ENCODE data around the gene THSD7A.
A peak's percentile ranks its signal among the peaks of the same experiment; 100 is the strongest.

Gene THSD7A

DNA sequence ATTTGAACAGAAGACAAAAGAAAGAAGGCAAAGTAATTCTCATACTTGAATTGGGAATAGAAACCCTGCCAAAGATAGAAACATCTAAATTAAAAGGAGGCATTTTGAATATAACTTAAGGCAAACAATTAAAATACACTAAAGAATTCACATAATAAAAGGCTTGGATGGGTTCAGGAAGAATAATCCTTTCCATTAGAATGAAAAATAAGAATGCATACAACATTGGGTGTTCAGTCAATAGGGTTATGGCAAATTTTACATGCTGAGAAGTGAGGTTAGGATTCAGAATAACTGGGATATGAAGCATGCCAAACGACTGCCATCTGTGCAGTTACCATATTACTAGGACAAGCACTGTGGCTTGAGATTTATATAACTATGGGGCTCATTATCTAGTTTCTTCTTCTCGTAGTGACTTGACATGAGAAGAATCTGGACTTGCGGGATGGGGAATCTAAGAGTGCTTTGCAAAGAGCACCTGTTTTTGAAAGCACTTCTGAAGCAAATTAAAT lies 326.5 kb downstream of the THSD7A start:
- DNase-seq (ENCODE audit: low read depth): no peak
- TF ChIP-seq, protein P1, sequence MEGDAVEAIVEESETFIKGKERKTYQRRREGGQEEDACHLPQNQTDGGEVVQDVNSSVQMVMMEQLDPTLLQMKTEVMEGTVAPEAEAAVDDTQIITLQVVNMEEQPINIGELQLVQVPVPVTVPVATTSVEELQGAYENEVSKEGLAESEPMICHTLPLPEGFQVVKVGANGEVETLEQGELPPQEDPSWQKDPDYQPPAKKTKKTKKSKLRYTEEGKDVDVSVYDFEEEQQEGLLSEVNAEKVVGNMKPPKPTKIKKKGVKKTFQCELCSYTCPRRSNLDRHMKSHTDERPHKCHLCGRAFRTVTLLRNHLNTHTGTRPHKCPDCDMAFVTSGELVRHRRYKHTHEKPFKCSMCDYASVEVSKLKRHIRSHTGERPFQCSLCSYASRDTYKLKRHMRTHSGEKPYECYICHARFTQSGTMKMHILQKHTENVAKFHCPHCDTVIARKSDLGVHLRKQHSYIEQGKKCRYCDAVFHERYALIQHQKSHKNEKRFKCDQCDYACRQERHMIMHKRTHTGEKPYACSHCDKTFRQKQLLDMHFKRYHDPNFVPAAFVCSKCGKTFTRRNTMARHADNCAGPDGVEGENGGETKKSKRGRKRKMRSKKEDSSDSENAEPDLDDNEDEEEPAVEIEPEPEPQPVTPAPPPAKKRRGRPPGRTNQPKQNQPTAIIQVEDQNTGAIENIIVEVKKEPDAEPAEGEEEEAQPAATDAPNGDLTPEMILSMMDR (IDR thresholded peaks at IDR 0.05; ENCODE audit: insufficient read depth, low read depth, low read length, missing control alignments): no peak
- H3K4me3 ChIP-seq (ENCODE audit: low read length): no peak overlapping the region

DNA sequence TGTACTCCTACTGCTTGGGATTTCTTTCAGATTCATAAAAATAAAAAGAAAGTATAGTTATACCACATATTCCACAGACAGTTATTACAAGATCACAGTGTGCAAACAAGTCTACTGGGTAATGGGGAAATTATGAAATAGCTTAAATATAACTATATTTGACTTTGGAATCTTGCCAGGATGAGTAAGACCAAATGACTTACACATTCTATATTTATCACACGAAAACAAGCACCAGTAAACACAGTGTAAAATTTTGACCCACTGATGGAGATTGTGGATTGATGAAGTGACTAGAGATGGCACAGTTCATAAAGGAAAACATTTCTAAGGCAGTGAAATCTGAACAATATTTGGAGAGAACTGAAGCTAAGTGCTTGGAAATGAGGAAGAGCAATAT lies 339.7 kb downstream of the THSD7A start:
- no peak overlapping the region for H3K4me3 ChIP-seq (ENCODE audit: low read length)
- DNase-seq (ENCODE audit: low read depth): peak; percentile 54
- TF ChIP-seq, protein P1 (IDR thresholded peaks at IDR 0.05; ENCODE audit: insufficient read depth, low read depth, low read length, missing control alignments): no peak

DNA sequence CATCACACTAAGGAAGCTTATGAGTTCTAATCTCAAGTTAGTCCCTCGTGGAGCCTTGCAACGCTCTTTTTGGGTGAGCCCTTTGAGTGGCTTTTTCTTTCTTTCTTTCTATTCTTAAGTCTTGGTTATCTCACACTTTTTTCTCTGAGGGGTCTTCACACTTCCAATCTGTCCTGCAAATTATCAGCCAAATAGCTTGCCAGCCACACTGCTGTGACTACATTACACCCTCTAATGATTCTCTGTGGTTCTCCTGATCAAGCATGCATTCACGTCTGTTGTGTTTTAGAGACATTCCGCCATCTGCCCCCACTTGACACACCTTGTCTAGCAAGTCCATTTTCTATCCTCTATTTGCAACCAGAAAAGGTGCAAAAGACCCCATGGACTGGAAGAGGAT lies 340.2 kb downstream of the THSD7A start:
- no peak overlapping the region for H3K4me3 ChIP-seq (ENCODE audit: low read length)
- no peak for DNase-seq (ENCODE audit: low read depth)
- TF ChIP-seq, protein P1 (IDR thresholded peaks at IDR 0.05; ENCODE audit: insufficient read depth, low read depth, low read length, missing control alignments): no peak

DNA sequence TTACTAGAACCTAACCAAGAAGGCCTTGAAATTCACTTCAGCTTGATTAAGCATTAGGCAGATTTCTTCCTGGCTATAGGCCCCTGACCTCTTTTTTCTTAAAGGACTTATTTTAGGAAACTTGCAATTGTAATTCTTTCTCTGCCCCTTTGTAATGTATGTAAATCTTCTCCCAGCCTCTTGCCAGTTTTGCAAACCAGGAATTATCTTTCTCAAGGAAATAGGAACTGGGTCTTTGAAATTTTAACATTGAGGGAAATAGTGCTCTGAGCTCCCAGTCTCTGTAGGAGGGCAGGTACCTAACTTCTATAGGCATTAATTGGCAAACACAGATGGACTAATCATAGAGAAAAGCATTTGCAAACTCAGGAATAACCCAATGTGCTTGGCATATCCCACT lies 342.7 kb downstream of the THSD7A start:
- TF ChIP-seq, protein P1 (IDR thresholded peaks at IDR 0.05; ENCODE audit: insufficient read depth, low read depth, low read length, missing control alignments): no peak
- no peak for DNase-seq (ENCODE audit: low read depth)
- H3K4me3 ChIP-seq (ENCODE audit: low read length): no peak overlapping the region

DNA sequence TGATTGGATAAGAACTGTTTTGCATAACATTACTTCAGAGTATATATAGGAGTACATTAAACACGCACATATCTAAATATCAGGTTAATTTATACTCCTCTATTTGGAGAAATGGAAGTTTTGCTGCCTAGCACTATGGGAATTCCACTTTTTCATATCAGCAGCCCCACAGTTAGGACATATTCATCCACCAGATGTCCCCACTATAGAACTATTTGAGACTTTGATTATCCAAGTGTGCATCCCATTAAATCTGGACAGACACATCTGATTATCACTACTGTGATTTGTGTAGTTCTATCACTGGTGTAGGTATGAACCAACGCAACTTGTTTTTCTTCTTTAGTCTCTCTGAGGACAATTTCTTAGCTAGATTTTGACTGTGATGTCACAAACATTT lies 345.7 kb downstream of the THSD7A start:
- no peak overlapping the region for H3K4me3 ChIP-seq (ENCODE audit: low read length)
- DNase-seq (ENCODE audit: low read depth): no peak
- TF ChIP-seq, protein P1 (IDR thresholded peaks at IDR 0.05; ENCODE audit: insufficient read depth, low read depth, low read length, missing control alignments): no peak

DNA sequence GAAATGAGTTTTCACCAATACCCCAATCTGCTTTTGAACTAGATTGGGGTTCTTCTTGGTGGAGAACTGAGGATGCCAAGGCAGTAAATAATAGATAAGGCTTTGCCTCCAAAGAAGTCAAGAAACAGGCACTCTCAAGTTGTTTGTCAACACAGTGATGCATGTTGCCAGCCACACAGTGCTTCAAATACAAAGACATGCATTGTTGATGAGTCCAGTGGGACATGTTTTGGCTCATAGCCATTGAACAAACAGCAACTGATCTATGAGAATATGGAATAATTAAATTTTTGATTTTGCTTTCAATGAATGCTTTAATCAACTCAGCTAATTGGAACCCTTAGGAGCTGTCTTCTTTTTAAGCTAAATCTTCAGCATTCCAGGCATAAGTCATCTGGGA lies 346.4 kb downstream of the THSD7A start:
- TF ChIP-seq, protein P1 (IDR thresholded peaks at IDR 0.05; ENCODE audit: insufficient read depth, low read depth, low read length, missing control alignments): no peak
- no peak overlapping the region for H3K4me3 ChIP-seq (ENCODE audit: low read length)
- no peak for DNase-seq (ENCODE audit: low read depth)

DNA sequence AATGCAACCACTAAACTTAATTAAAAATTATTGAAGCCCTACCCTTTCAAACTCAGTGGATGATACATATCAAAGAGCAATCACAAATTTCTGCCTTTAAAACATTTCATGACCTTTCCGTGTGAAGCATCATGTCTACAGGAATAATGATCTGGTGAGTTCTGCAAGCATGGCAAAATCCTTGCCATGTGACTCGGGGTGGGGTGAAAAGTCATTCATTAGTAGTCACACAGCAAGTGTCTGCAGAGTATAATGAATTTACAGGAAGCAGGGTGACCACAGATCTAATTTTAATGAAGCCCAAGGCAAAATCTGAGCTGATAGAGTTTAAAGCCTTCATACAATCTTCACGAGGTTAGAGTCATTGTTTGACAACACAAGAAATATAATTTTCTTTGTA lies 351.9 kb downstream of the THSD7A start:
- no peak overlapping the region for H3K4me3 ChIP-seq (ENCODE audit: low read length)
- peak; percentile 15 for DNase-seq (ENCODE audit: low read depth)
- TF ChIP-seq, protein P1 (IDR thresholded peaks at IDR 0.05; ENCODE audit: insufficient read depth, low read depth, low read length, missing control alignments): no peak
